Heart left ventricle (tissue), 16 donors: ENCODE measurements around the gene CADM2. TPM values are rescaled to one million over a fixed set of nuclear protein-coding genes. Genes with fewer than 3 reads are reported as not detected.

Source experiments
- ATAC-seq, 4 donors: fragments of 200-7000 bp; cut with Tn5 transposase; one replicate each; pipeline ENCODE4 v1.9.1; 2020 to 2022; ENCODE audit warnings: moderate library complexity in 4 of 4, mild to moderate bottlenecking in 3 of 4, moderate number of reproducible peaks in 1 of 4
- DNase-seq, 5 donors: peaks; one replicate each; pipeline ENCODE4 v3.0.0-alpha.2; 2020
- H3K27ac ChIP-seq, 12 donors: fragments of 200-600 bp; sonication (generic) in 4 of 12; one replicate each; pipeline versions ENCODE4 v1.5.0 to v1.8.0; 2016 to 2022; ENCODE audit warnings: mild to moderate bottlenecking in 2 of 12
- H3K27me3 ChIP-seq, 9 donors: fragments of 200-600 bp; sonication (generic) in 2 of 9; one replicate each; pipeline versions ENCODE4 v1.5.1 to v1.8.0; 2016 to 2022; ENCODE audit warnings: mild to moderate bottlenecking in 3 of 9
- H3K36me3 ChIP-seq, 9 donors: fragments of 200-600 bp; sonication (generic) in 2 of 9; one replicate each; pipeline versions ENCODE4 v1.5.0 to v1.8.0; 2018 to 2022; ENCODE audit warnings: mild to moderate bottlenecking in 2 of 9
- H3K4me1 ChIP-seq, 12 donors: fragments of 200-600 bp; sonication (generic) in 4 of 12; one replicate each; pipeline versions ENCODE4 v1.5.0 to v1.8.0; 2016 to 2022; ENCODE audit warnings: mild to moderate bottlenecking in 3 of 12
- H3K4me3 ChIP-seq, 12 donors: fragments of 200-600 bp; sonication (generic) in 4 of 12; one replicate each; pipeline versions ENCODE4 v1.5.0 to v1.8.0; 2017 to 2022; ENCODE audit warnings: mild to moderate bottlenecking in 9 of 12, moderate library complexity in 4 of 12
- H3K9me3 ChIP-seq, 12 donors: fragments of 200-600 bp; sonication (generic) in 4 of 12; one replicate each; pipeline versions ENCODE4 v1.5.0 to v1.8.0; 2016 to 2022; ENCODE audit warnings: mild to moderate bottlenecking in 1 of 12
- CTCF ChIP-seq, 12 donors: fragments of 200-600 bp; sonication (generic) in 4 of 12; IDR thresholded peaks; one replicate each; pipeline versions ENCODE4 v1.5.0 to v1.8.0; 2018 to 2022; ENCODE audit warnings: antibody characterized with exemption in 12 of 12, mild to moderate bottlenecking in 5 of 12
- POLR2A ChIP-seq, 2 donors: fragments of 450-650 bp; IDR thresholded peaks; one replicate each; pipeline ENCODE4 v1.6.1; 2017; ENCODE audit warnings: antibody characterized with exemption in 2 of 2, mild to moderate bottlenecking in 2 of 2, moderate library complexity in 2 of 2
- WGBS, 4 donors: extraction: QIAGEN DNeasy Blood & Tissue Kit in 2 of 4; methylation state at CpG; one replicate each; pipeline versions ENCODE4 v1.1.5 to v1.1.7; 2013 to 2018; 5-methylcytosine and 5-hydroxymethylcytosine counted together
- intact Hi-C, 10 donors: fragments of 100-400 bp; cut with DNase I; formaldehyde crosslinking; loops; one replicate each; pipeline versions ENCODE4 v1.11.1 to v1.14.2; 2022
- polyA plus RNA-seq, 2 donors: library from polyadenylated mRNA; stranded (reverse); fragments of 200-250 nt; gene quantifications; one replicate each; pipeline ENCODE4 v1.2.3, GENCODE V29; 2013
- total RNA-seq, 9 donors: library from RNA; depleted of rRNA in 2 of 9; stranded (reverse); fragments of >200 nt in 2 of 9; fragmentation: NEBNext Ultra II Directional in 3 of 9; extraction: Animal tissue kit (Norgen Biotek cat#: 25700) in 3 of 9; gene quantifications; one replicate each; pipeline versions ENCODE4 v1.1.0 to v1.2.4, GENCODE V29; 2016 to 2023
- donor health status: ischemic (EF 13 %, LVEDD 7.1; RV severe dilation, severe dysfunction).
- donor health status: healthy with polysubstance abuse.
- donor health status: DM: no; HTN: yes; CAD: no.
- donor health status: DM: no; HTN: no; CAD: no.
- donor health status: ischemic (EF 25% LVEDD 6.9; RV normal size, moderate dysfunction).
- donor health status: ischemic (EF 25% LVEDD 5.7; RV mildly dilated, moderate dysfunction).
- donor health status: healthy.
- donor health status: DM: yes; HTN: yes; CAD: no.
- donor health status: ischemic (EF 35%, LVEDD 5.7; RV mildly dilated, moderate dysfunction).
- donor health status: nonischemic (EF 11% LVEDD 7.7; RV severe dilation, severe dysfunction).
- donor health status: DM: yes; HTN: yes; CAD: no.
- donor health status: PGD.
- donor health status: ischemic (EF 29% LVEDD 5.4; RV normal size, mild dysfunction).
- donor health status: nonischemic (EF 23%, LVEDD 6.1; RV moderate dilation, normal function).

CADM2 gene
- total and polyA plus RNA-seq, 11 donors, result 0.19 to 2.3 (median 0.69) TPM

- WGBS, 4 donors, result 72 to 78% (median 74%) methylated on average over 2 of the region's 2 CpGs
- DNase-seq, result no peak
Observed at GRCh38 chr3:85853805-85854204, 895.0 kb downstream of the CADM2 start.

GRCh38 chr3:85862893-85863455, 904.2 kb downstream of the CADM2 start:
- no peaks in the 10 kb centered on the region for H3K27me3 ChIP-seq
- DNase-seq (no peak), ATAC-seq (no peak)
- H3K27ac ChIP-seq, result no peak overlapping the region
- H3K9me3 ChIP-seq, result no peaks in the 10 kb centered on the region
- TF ChIP-seq POLR2A (IDR thresholded peaks at IDR 0.05) (no peak), CTCF (IDR thresholded peaks at IDR 0.05) (no peak)
- intact Hi-C loops, result loop anchor here in 1 of 10 donors (10.0 kb wide), 1 partner anchor 58 kb away; no protein-coding TSS in a partner anchor
- H3K4me3 ChIP-seq, result no peak overlapping the region
- no peaks in the 10 kb centered on the region for H3K36me3 ChIP-seq
- H3K4me1 ChIP-seq, result no peaks in the 10 kb centered on the region

More at GRCh38 chr3:85853805-85854204, 895.0 kb downstream of the CADM2 start:
- no peaks in the 10 kb centered on the region for H3K4me1 ChIP-seq
- H3K9me3 ChIP-seq, result no peaks in the 10 kb centered on the region
- H3K27ac ChIP-seq, result no peak overlapping the region
- ATAC-seq, result no peak
- TF ChIP-seq CTCF (IDR thresholded peaks at IDR 0.05), result no peak
- no peak for TF ChIP-seq POLR2A (IDR thresholded peaks at IDR 0.05)
- H3K27me3 ChIP-seq, result no peaks in the 10 kb centered on the region
- no peak overlapping the region for H3K4me3 ChIP-seq
- H3K36me3 ChIP-seq, result no peaks in the 10 kb centered on the region
- intact Hi-C loops, result no loop called here

GRCh38 chr3:85864896-85865295, 906.1 kb downstream of the CADM2 start:
- no peaks in the 10 kb centered on the region for H3K36me3 ChIP-seq
- TF ChIP-seq POLR2A (IDR thresholded peaks at IDR 0.05) (no peak), CTCF (IDR thresholded peaks at IDR 0.05) (no peak)
- no peak overlapping the region for H3K27ac ChIP-seq
- no peak overlapping the region for H3K4me3 ChIP-seq
- no peaks in the 10 kb centered on the region for H3K4me1 ChIP-seq
- ATAC-seq (no peak), DNase-seq (no peak)
- WGBS, 4 donors, result 55 to 74% (median 65%) methylated on average over 1 of the region's 1 CpG
- intact Hi-C loops, result loop anchor here in 1 of 10 donors (10.0 kb wide), 1 partner anchor 60 kb away; no protein-coding TSS in a partner anchor
- H3K27me3 ChIP-seq, result no peaks in the 10 kb centered on the region
- no peaks in the 10 kb centered on the region for H3K9me3 ChIP-seq

- 73 to 82% (median 79%) methylated on average over 3 of the region's 3 CpGs for WGBS, 4 donors
- intact Hi-C loops, result loop anchor here in 1 of 10 donors (10.0 kb wide), 1 partner anchor 62 kb away; no protein-coding TSS in a partner anchor
- Histone ChIP-seq H3K4me3 (no peak overlapping the region), H3K4me1 (no peaks in the 10 kb centered on the region), H3K27ac (no peak overlapping the region), H3K27me3 (no peaks in the 10 kb centered on the region), H3K36me3 (no peaks in the 10 kb centered on the region), H3K9me3 (no peaks in the 10 kb centered on the region)
- TF ChIP-seq CTCF (IDR thresholded peaks at IDR 0.05) (no peak), POLR2A (IDR thresholded peaks at IDR 0.05) (no peak)
- DNase-seq, result no peak
- ATAC-seq, result no peak
Observed at GRCh38 chr3:85867072-85867471, 908.3 kb downstream of the CADM2 start.
